H9 (cell line): ENCODE results near the gene GMPPB. TPM values are rescaled to one million over a fixed set of nuclear protein-coding genes. Genes with fewer than 3 reads are reported as not detected.

Experiments used
- DNase-seq: peaks from one replicate; pipeline ENCODE4 v3.0.0-alpha.2; 2017
- H2AFZ ChIP-seq: one replicate; pipeline ENCODE4 v1.6.1; 2013; ENCODE audit warnings: mild to moderate bottlenecking, low read length, control low read depth, moderate library complexity
- H2AK5ac ChIP-seq: 2 replicates; pipeline ENCODE4 v1.6.1; 2013; ENCODE audit warnings: low read length, control low read depth, mixed read lengths; ENCODE audit not compliant: insufficient read length
- H2BK120ac ChIP-seq: one replicate; pipeline ENCODE4 v1.6.1; 2013; ENCODE audit warnings: low read depth, mild to moderate bottlenecking, low read length, control low read depth, inconsistent platforms; ENCODE audit not compliant: poor library complexity, severe bottlenecking
- H2BK12ac ChIP-seq: 2 replicates; pipeline ENCODE4 v1.6.1; 2013; ENCODE audit warnings: low read length, control low read depth, mixed read lengths, low read depth; ENCODE audit not compliant: insufficient read length
- H2BK15ac ChIP-seq: 2 replicates; pipeline ENCODE4 v1.6.1; 2013; ENCODE audit warnings: low read depth, low read length, control low read depth
- H2BK20ac ChIP-seq: one replicate; pipeline ENCODE4 v1.6.1; 2013; ENCODE audit warnings: low read depth, mild to moderate bottlenecking, low read length, control low read depth, inconsistent platforms; ENCODE audit not compliant: poor library complexity, severe bottlenecking
- H2BK5ac ChIP-seq: 2 replicates; pipeline ENCODE4 v1.6.1; 2013; ENCODE audit warnings: low read length, control low read depth, mixed read lengths; ENCODE audit not compliant: insufficient read length
- H3K14ac ChIP-seq: 2 replicates; pipeline ENCODE4 v1.6.1; 2013; ENCODE audit warnings: low read length, control low read depth; ENCODE audit not compliant: insufficient read depth
- H3K18ac ChIP-seq: 2 replicates; pipeline ENCODE4 v1.6.1; 2013; ENCODE audit warnings: low read depth, mild to moderate bottlenecking, mixed read lengths, low read length, control low read depth; ENCODE audit not compliant: insufficient read length
- H3K23ac ChIP-seq: 2 replicates; pipeline ENCODE4 v1.6.1; 2013; ENCODE audit warnings: low read length, control low read depth, mixed read lengths, low read depth; ENCODE audit not compliant: insufficient read length
- H3K23me2 ChIP-seq: 2 replicates; pipeline ENCODE4 v1.6.1; 2013; ENCODE audit warnings: low read depth, mild to moderate bottlenecking, mixed read lengths, low read length, control low read depth; ENCODE audit not compliant: insufficient read length, poor library complexity, severe bottlenecking
- H3K27ac ChIP-seq: 2 replicates; pipeline ENCODE4 v1.5.1; 2013; ENCODE audit warnings: low read length, control low read depth, mixed read lengths, low read depth; ENCODE audit not compliant: insufficient read length
- H3K27me3 ChIP-seq: 2 replicates; pipeline ENCODE4 v1.6.1; 2013; ENCODE audit warnings: low read length, control low read depth, inconsistent platforms; ENCODE audit not compliant: insufficient read depth
- H3K4ac ChIP-seq: 2 replicates; pipeline ENCODE4 v1.6.1; 2013; ENCODE audit warnings: low read depth, mild to moderate bottlenecking, control low read depth, inconsistent platforms, low read length, moderate library complexity
- H3K4me1 ChIP-seq: 2 replicates; pipeline ENCODE4 v1.6.1; 2013; ENCODE audit warnings: low read length, control low read depth, inconsistent platforms; ENCODE audit not compliant: insufficient read depth
- H3K4me2 ChIP-seq: 2 replicates; pipeline ENCODE4 v1.6.1; 2013; ENCODE audit warnings: low read length, control low read depth, mixed read lengths; ENCODE audit not compliant: insufficient read length, insufficient read depth
- H3K56ac ChIP-seq: 2 replicates; pipeline ENCODE4 v1.6.1; 2013; ENCODE audit warnings: low read depth, mild to moderate bottlenecking, mixed read lengths, low read length, control low read depth; ENCODE audit not compliant: insufficient read length
- H3K79me1 ChIP-seq: 2 replicates; pipeline ENCODE4 v1.6.1; 2013; ENCODE audit warnings: low read depth, mild to moderate bottlenecking, moderate library complexity, low read length, control low read depth, inconsistent platforms; ENCODE audit not compliant: insufficient read depth, poor library complexity, severe bottlenecking
- H3K79me2 ChIP-seq: 2 replicates; pipeline ENCODE4 v1.6.1; 2013; ENCODE audit warnings: low read length, control low read depth, inconsistent platforms; ENCODE audit not compliant: insufficient read depth
- H3K9ac ChIP-seq: 2 replicates; pipeline ENCODE4 v1.6.1; 2013; ENCODE audit warnings: low read length, control low read depth, mixed read lengths; ENCODE audit not compliant: insufficient read length; ENCODE audit errors: extremely low read depth
- H3K9me3 ChIP-seq: one replicate; pipeline ENCODE4 v1.6.1; 2013; ENCODE audit warnings: low read depth, low read length, inconsistent platforms; ENCODE audit not compliant: control insufficient read depth
- H3T11ph ChIP-seq: one replicate; pipeline ENCODE4 v1.6.1; 2013; ENCODE audit warnings: mild to moderate bottlenecking, low read length, control low read depth, inconsistent platforms
- H4K20me1 ChIP-seq: one replicate; pipeline ENCODE4 v1.6.1; 2013; ENCODE audit not compliant: control insufficient read depth, insufficient read length, insufficient read depth
- H4K5ac ChIP-seq: 2 replicates; pipeline ENCODE4 v1.6.1; 2013; ENCODE audit warnings: low read depth, mild to moderate bottlenecking, mixed read lengths, low read length, control low read depth; ENCODE audit not compliant: insufficient read length
- H4K8ac ChIP-seq: replicated peaks from 2 replicates; pipeline ENCODE4 v1.6.1; 2013; ENCODE audit warnings: low read length, control low read depth, mixed read lengths, low read depth; ENCODE audit not compliant: insufficient read length
- H4K91ac ChIP-seq: 2 replicates; pipeline ENCODE4 v1.6.1; 2013; ENCODE audit warnings: low read depth, mild to moderate bottlenecking, moderate library complexity, mixed read lengths, low read length, control low read depth; ENCODE audit not compliant: insufficient read length
- H3K27ac Mint-ChIP-seq, 3 experiments: 2 replicates in 2 of 3; 3 replicates in 1 of 3; pipeline ENCODE4 v1.8.0; 2020 to 2021; ENCODE audit warnings: mixed read lengths in 3 of 3, mild to moderate bottlenecking in 1 of 3, moderate library complexity in 1 of 3
- H3K27me3 Mint-ChIP-seq: 2 replicates; pipeline ENCODE4 v1.8.0; 2021; ENCODE audit warnings: low read depth, mild to moderate bottlenecking, moderate library complexity, mixed read lengths
- H3K36me3 Mint-ChIP-seq, 3 experiments: 2 replicates in 2 of 3; 3 replicates in 1 of 3; pipeline ENCODE4 v1.8.0; 2020 to 2021; ENCODE audit warnings: low read depth in 3 of 3, mixed read lengths in 3 of 3; ENCODE audit not compliant: insufficient read depth in 1 of 3
- H3K4me1 Mint-ChIP-seq, 2 experiments: 2 replicates each; pipeline ENCODE4 v1.8.0; 2020; ENCODE audit warnings: mixed read lengths in 2 of 2
- H3K4me3 Mint-ChIP-seq, 2 experiments: 2 replicates in 1 of 2; 3 replicates in 1 of 2; pipeline ENCODE4 v1.8.0; 2020 to 2021; ENCODE audit warnings: mild to moderate bottlenecking in 2 of 2, mixed read lengths in 2 of 2, moderate library complexity in 1 of 2
- H3K9me3 Mint-ChIP-seq, 2 experiments: 2 replicates in 1 of 2; 3 replicates in 1 of 2; pipeline ENCODE4 v1.8.0; 2020; ENCODE audit warnings: mild to moderate bottlenecking in 2 of 2, mixed read lengths in 2 of 2, moderate library complexity in 1 of 2
- CTCF ChIP-seq: fragments of 200-600 bp; sonication (generic); conservative IDR thresholded peaks from 3 replicates; pipeline ENCODE4 v1.8.0; 2021; ENCODE audit warnings: antibody characterized with exemption, mild to moderate bottlenecking
- WGBS: extraction: QIAGEN DNeasy Blood & Tissue Kit; methylation state at CpG from one replicate; pipeline ENCODE4 v1.1.7; 2013; ENCODE audit warnings: missing lambda C conversion rate, low lambda C conversion rate, mixed read lengths; ENCODE audit not compliant: insufficient read length; ENCODE audit errors: extremely low coverage; 5-methylcytosine and 5-hydroxymethylcytosine counted together
- total RNA-seq: library from RNA; stranded (reverse); gene quantifications from 2 replicates; pipeline ENCODE4 v1.2.1, GENCODE V29; 2021

GMPPB gene
- total RNA-seq, 1 experiment from 2014 or later: 31.1 TPM

GRCh38 chr3:49727154-49727923 is 3.6 kb upstream of the GMPPB start:
- H3K4me3 Mint-ChIP-seq: no peak overlapping the region
- no peak overlapping the region for H3K4me2 ChIP-seq
- H4K91ac ChIP-seq: no peak overlapping the region
- H2BK20ac ChIP-seq: no peak overlapping the region
- H3K9me3 Mint-ChIP-seq: no peaks in the 10 kb centered on the region
- peaks cover 2% of the 10 kb centered on the region for H3K79me1 ChIP-seq
- H3K9ac ChIP-seq: no peak overlapping the region
- H3K4me1 Mint-ChIP-seq: peaks cover 9 to 14% of the 10 kb centered on the region in 2 experiments
- H2BK15ac ChIP-seq: no peak overlapping the region
- H2AK5ac ChIP-seq: no peak overlapping the region
- WGBS: no CpG with 5 or more reads among the region's 19 CpGs
- no peak overlapping the region for H3K56ac ChIP-seq
- H4K8ac ChIP-seq: no peak overlapping the region
- no peak overlapping the region for H3K27ac Mint-ChIP-seq
- H2BK120ac ChIP-seq: no peak overlapping the region
- no peaks in the 10 kb centered on the region for H3K79me2 ChIP-seq
- no peaks in the 10 kb centered on the region for H3K9me3 ChIP-seq
- peaks cover 15% of the 10 kb centered on the region for H3K23me2 ChIP-seq
- no peak overlapping the region for H3T11ph ChIP-seq
- no peak overlapping the region for H3K14ac ChIP-seq
- no peaks in the 10 kb centered on the region for H3K4me1 ChIP-seq
- no peaks in the 10 kb centered on the region for H3K27me3 ChIP-seq
- no peak overlapping the region for H4K5ac ChIP-seq
- no peak for TF ChIP-seq CTCF
- H3K27ac ChIP-seq: no peak overlapping the region
- H2AFZ ChIP-seq: no peak overlapping the region
- no peak overlapping the region for H3K23ac ChIP-seq
- DNase-seq: no peak
- no peak overlapping the region for H3K4ac ChIP-seq
- H2BK12ac ChIP-seq: no peak overlapping the region
- H3K18ac ChIP-seq: no peak overlapping the region
- H3K36me3 Mint-ChIP-seq: peaks cover 7 to 52% (median 35%) of the 10 kb centered on the region in 3 experiments; a peak in 6 of 7 replicates
- no peaks in the 10 kb centered on the region for H4K20me1 ChIP-seq
- H3K27me3 Mint-ChIP-seq: no peaks in the 10 kb centered on the region
- no peak overlapping the region for H2BK5ac ChIP-seq
